Measurements from ENCODE around the gene ZKSCAN7. TPM values are rescaled to one million over a fixed set of nuclear protein-coding genes. Genes with fewer than 3 reads are reported as not detected.

The ZKSCAN7 gene
- total and polyA plus RNA-seq, 2 of the 13 experiments (the other 11 are each of a cell fraction or from before 2014, with no cell fraction given), result 2.3 to 3.8 TPM

GRCh38 chr3:44584646-44585501, 29.9 kb downstream of the ZKSCAN7 start, which contains the start of gene ZNF660 (continued):
- no peak for TF ChIP-seq FOXO4 (CRISPR knock-in tag; conservative IDR thresholded peaks at IDR 0.05)
- TF ChIP-seq ZNF598 (CRISPR knock-in tag; IDR thresholded peaks at IDR 0.05; ENCODE audit: borderline replicate concordance), result peak; percentile 64; the same call in 1 of the 2 replicates
- peak; percentile 59 to 69 for TF ChIP-seq POLR2A (IDR thresholded peaks at IDR 0.05; ENCODE audit: insufficient read depth in 1 of 2, low read depth in 2 of 2, low read length in 2 of 2)
- no peak for TF ChIP-seq ZZZ3 (CRISPR knock-in tag; IDR thresholded peaks at IDR 0.05; ENCODE audit: borderline replicate concordance)
- no peak for TF ChIP-seq MTA3 (CRISPR knock-in tag; IDR thresholded peaks at IDR 0.05)
- TF ChIP-seq ZNF343 (CRISPR knock-in tag; IDR thresholded peaks at IDR 0.05), result 0 out of 2 replicates have a peak, but pooled peaks have one; percentile 45
- TF ChIP-seq ZNF737 (CRISPR knock-in tag; IDR thresholded peaks at IDR 0.05; ENCODE audit: borderline replicate concordance), result no peak
- 0 out of 2 replicates have a peak, but pooled peaks have one; percentile 19 for TF ChIP-seq ZNF891 (CRISPR knock-in tag; IDR thresholded peaks at IDR 0.05)
- TF ChIP-seq SMAD3 (CRISPR knock-in tag; IDR thresholded peaks at IDR 0.05), result no peak
- TF ChIP-seq MED13 (CRISPR knock-in tag; IDR thresholded peaks at IDR 0.05), result no peak
- peak; percentile 69; the same call in 1 of the 2 replicates for TF ChIP-seq ARID4A (CRISPR knock-in tag; IDR thresholded peaks at IDR 0.05; ENCODE audit: borderline replicate concordance)
- TF ChIP-seq ZUFSP (CRISPR knock-in tag; IDR thresholded peaks at IDR 0.05; ENCODE audit: borderline replicate concordance), result no peak
- TF ChIP-seq ISL2 (CRISPR knock-in tag; IDR thresholded peaks at IDR 0.05), result 0 out of 2 replicates have a peak, but pooled peaks have one; percentile 35
- TF ChIP-seq RXRA (CRISPR knock-in tag; IDR thresholded peaks at IDR 0.05), result no peak
- no peak for TF ChIP-seq ZNF780A (CRISPR knock-in tag; IDR thresholded peaks at IDR 0.05)
- 0 out of 2 replicates have a peak, but pooled peaks have one; percentile 34 for TF ChIP-seq ZBTB38 (CRISPR knock-in tag; IDR thresholded peaks at IDR 0.05)
- no peak for TF ChIP-seq ZBTB2 (CRISPR knock-in tag; IDR thresholded peaks at IDR 0.05; ENCODE audit: low read depth)
- no peak for TF ChIP-seq PRMT3 (CRISPR knock-in tag; IDR thresholded peaks at IDR 0.05; ENCODE audit: borderline replicate concordance, low read depth)
- peak; percentile 45; the same call in 1 of the 2 replicates for TF ChIP-seq HOXA3 (CRISPR knock-in tag; IDR thresholded peaks at IDR 0.05)
- TF ChIP-seq KDM2A (CRISPR knock-in tag; IDR thresholded peaks at IDR 0.05; ENCODE audit: borderline replicate concordance, low read depth), result peak; percentile 82
- TF ChIP-seq ZNF101 (CRISPR knock-in tag; IDR thresholded peaks at IDR 0.05; ENCODE audit: borderline replicate concordance, low read depth), result no peak
